Stimulated activated CD4-positive, alpha-beta T cell treated with anti-CD3 and anti-CD28 coated beads, Interleukin-15, amount 100 ng/mL, for 48 hours (primary cell): Measurements from ENCODE around the gene PDIA6.
"Not testable (repeated sequence)": the region's sequence is repeated elsewhere in the genome, so short reads cannot be mapped to it uniquely, and the experiment has no call there.

Source experiments
- DNase-seq, 2 donors: peaks; one replicate each; pipeline ENCODE4 v3.0.0-alpha.2; 2020; ENCODE audit warnings: low read depth in 2 of 2

The PDIA6 gene

DNA sequence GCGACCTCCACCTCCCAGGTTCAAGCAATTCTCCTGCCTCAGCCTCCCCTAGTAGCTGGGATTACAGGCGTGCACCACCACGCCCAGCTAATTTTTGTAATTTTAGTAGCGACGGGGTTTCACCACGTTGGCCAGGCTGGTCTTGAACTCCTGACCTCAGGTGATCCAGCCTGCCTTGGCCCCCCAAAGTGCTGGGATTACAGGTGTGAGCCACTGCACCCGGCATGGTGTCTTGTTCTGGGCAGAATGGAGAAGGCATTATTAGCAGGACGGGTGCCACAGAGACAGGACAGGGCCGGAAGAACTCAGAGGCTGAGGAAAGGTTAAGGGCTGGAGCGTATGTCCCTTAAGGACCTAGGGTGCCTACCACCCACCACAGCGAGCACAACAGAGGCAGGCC, 31.8 kb downstream of the PDIA6 start:
- DNase-seq, result not testable (repeated sequence)

DNA sequence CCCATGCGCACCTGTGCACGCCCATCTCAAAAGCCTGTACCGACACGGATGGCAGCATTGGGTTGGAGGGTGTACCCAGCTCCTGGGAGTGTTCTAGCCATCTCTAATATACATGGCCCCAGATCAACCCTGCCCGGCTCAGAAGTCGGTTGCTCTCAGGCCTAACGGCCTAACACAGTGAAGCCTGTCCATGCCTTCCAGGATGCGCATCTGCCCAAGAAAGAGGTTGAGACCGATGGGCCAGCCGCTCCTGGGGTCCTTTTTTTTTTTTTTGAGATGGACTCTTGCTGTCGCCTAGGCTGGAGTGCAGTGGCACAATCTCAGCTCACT, 32.1 kb downstream of the PDIA6 start:
- DNase-seq, result no peak

DNA sequence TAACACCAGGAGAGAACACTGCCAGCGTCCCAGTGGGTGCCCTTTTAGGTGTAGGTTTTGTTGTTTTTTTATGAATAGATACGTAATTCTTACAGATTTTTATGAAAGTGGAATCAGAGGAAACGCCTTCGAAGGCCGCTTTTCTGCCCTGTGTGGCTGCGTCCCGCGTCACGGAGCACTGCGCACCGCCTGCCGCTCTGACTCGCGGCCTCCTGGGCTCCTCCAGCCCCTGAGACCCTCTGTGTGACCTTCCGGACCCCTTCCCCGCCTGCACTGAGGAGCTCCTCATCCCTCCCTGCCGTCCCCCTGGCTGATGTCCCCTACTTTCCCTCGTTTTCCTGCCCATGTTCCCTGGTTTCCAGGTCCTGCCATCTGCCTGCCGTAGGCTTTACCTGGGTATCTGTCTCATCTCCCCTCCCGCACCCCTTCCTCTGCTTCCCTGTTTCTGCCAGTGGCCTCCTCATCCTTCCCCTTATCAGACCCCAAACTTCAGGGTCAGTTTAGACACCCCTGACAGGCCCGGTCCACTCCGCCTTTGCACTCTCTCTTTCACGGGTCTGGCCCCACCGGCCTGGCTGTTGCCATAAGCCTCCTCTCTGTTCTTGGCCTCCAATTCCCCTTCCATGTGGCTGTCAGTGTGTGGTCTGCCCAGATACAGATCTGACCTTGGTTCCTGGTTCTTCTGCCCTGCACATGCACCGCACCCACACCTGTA, 32.7 kb downstream of the PDIA6 start:
- no peak for DNase-seq

DNA sequence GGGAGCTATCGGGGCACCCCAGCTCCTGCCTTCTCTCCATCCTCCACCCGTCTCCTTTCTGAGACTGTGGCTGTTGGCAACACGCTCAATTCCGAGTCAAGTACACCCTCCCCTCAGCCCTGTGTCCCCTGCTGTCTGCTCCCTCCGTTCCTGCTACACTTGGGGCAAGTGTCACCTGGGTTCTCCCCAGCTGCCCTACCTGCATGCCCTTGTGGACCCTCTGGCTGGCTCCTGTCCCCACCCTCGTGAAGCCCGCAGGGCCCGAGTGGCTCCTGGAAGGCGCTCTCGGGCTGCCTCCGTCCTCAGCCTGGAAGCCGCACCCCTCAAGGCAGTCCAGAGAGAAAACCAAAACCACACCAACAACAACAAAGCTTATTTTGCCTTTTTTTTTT, 33.9 kb downstream of the PDIA6 start:
- DNase-seq, result no peak

DNA sequence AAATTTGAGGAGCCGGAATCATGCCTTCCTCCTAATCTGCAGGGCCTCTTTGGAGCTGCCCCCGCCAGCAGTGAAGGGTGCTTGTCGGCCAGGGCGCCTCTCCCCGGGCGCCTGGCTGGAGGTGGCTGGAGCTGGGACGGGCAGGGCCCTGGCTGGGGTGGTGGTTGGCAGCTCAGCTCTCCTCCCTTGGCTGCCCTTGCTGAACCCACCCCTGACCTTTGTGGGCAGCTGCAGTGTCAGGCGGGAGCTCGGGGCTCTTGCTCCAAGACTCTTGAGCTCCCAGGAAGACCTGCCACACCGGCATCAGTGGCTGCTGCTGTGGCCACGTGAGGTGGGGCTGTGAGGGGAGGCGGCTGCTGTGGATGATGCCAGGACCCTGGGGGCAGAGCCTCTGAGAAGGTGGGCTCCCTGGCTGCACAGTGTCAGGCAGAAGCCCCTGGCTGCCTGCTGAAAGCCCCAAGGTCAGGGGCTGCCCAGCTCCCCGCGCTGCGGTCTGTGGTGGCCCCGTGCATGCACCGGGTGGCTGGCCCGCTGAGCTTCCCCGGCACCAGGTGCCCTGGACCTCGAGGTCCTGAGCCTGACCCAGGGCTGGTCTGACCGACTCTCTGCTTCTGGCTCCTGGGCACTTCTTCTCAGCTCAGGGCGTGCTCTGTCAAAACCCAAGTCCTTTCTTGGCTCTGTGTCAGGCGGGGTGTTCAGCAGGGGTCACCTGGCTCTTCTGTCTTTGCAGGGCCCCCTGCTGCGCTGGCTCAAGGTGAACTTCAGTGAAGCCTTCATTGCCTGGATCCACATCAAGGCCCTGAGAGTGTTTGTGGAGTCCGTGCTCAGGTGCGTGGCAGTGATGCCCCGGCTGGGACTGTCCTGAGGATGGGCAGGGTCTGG, 34.5 kb downstream of the PDIA6 start:
- no peak for DNase-seq

DNA sequence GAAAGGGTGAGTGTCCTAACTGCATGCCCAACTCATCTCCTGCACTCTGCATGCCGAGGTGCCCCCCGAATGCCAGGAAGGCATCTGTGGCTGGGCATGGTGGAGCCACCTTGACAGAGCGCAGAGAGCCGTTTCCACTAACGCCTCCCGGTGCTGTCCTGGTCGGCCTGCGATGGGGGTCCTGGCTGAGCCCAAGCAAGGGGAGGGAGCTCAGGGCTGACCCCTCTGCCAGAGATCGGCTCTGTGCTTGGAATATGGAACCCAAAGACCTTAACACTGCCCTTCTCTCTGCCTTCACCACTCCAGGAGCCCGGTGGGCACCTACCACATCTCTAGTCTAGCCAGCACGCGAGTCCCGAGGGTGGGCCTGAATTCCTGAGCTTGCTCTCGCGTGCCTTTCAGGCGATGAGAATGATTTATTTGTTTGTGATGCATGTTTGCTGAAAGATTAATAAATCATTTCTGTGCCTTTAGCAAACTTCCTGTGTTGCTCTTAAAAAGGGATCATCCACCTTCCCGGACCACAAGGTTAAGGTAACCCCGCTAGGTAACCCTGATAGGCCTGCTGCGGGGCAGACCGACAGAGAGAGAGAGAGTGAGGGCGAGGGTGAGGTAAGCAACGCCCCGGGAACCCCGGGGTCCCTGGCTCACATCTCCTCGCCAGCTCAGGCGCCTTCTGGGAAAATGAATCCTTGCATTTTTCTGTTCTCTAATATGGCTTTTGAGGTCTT, 35.3 kb downstream of the PDIA6 start:
- DNase-seq, result no peak

DNA sequence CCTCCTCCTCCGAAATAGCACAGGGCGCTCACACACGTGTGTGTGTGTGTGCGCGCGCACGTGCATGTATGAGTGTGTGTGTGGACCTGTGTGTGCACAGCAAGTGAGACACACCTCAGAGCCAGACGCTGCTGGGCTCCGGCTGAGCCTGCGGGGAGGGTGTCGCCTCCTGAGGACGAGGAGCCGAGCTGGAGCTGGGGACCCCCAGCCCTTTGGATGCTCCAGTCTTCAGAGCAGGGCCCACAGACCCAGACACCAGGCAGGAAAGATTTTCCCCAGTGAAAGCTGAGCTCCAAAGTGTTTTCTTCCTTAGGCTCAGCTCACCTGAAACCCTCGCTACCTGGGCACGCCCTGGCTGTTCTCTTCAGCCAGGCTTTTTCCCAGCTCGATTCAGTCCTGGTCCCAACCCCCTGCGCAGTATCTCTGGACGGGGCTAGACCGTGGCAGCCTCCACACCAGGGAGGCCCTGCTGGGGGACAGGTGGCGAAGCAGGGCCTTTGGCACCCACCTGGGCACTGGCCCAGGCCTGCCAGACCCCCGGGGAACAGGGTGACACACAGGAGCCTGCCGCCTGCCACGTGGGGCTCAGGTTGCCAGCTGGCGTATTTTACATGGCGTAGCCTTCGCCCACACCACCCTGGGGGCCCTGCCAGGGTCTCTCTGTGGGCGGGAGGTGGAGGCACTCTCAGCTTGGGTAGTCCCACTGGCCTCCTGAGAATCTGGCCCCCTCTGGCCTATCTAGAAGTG, 36.2 kb downstream of the PDIA6 start:
- DNase-seq, result no peak

DNA sequence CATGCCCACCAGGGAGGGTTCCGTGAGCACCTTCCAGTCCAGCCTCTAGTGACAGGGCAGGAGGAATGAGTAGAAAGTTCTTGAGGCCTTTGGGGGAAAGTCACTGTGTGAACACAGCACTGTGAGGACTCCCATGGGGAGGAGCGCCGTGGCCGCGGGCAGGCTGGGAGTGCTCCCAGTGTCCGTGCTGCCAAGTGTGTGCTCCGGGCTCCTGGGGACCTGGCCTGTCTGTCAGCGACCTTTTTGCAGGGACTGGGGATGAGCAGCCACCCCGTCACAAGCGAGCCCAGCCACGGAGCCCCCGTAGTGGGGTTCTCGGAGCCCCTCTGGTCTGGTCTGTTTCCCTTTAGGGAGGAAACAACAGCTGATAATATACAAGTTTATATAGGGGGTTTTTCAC, 36.8 kb downstream of the PDIA6 start:
- DNase-seq, result no peak

DNA sequence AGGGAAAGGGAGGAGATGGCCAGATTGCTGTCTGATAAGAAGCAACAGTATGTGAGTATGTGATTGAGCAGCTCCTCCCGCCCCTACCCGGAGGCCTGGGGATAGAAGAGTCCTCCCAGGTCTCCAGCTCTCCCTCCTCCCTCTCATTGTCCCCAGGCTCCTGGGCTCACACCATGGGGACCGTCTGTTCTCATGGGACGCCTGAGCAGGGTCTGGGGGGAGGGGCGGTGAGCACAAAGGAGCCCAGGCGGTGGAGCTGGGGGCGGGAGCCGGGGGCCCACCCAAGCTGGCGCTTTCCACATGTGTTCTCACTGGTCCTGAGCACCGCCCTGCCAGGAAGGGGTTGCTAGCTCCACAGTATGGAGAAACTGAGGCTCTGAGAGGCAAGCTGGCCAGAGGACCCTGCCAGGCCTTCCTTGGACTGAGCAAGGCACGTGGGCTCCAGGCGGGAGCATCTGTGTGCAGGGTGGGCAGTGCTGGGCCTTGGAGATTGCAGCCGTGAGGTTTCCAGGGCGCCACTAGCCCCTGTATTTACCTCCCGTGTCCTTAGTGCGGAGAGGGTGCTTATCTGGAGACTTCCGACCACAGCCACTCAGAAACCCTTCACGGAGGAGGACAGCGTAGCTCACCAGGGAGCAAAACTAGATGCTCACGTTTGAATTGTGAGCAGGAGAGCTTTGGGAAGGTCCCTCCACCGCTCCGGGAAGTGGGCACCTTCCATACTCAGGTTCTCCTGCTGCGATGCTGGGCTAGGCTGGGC, 37.4 kb downstream of the PDIA6 start:
- DNase-seq, result no peak

DNA sequence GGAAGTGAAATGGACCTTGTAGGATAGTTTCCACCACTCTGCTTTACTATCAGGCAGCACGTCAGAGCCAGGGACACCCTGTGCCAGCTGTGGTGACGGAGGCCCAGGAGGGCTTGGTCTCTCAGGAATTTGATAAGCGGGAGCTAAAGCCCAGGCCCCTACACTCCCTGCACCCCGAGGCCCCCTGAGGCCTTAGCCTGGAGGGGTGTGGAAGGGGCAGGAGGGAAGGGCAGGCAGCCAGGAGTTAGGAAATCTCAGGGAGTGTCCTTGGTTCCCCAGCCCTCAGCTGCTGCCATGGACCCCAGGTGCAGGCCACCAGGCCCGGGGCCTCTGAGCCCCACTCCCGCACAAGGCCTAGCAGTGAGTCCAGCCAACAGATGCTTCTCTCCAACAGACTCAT, 38.2 kb downstream of the PDIA6 start:
- DNase-seq, result no peak

DNA sequence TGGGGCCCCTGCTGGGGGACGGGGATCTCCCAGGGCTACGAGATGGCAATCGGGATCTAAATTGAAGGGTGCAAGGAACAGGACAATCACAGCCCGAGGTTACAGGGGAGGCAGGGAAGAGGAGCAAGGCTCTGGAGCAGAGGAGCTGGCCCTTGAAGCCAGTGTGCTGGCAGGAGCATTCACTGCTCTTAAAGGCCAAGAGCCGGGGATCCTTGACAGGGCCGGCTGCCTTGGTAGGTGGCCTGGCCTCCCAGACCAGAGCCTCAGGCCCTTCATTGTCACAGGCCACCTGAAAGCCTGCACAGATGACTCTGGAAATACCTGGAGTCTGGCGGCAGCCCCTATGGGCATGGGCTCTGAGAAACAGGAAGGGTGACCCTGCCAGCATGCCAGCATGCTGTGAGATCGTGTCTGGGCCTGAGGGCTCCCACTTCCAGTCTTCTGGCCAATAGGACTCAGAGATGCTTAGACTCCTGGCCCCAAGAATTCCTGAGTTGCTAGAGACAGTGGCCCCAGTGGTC, 38.7 kb downstream of the PDIA6 start:
- no peak for DNase-seq

DNA sequence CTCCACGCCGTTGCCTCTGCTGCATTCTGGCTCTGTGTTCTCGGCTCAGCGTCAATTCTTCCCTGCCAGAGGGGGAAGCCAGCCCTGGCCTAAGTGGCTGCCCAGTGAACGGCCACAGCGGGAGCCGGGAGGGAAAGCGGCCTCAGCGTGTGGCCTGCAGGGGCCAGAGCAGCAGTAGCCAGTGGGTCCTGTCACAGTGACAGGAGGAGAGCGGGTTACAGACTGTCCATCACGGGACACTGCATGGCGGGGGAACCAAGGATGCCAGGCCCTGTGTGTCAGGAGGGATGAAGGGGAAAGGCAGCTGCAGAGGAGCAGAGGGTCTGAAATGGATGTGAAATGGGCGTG, 39.7 kb downstream of the PDIA6 start:
- no peak for DNase-seq

DNA sequence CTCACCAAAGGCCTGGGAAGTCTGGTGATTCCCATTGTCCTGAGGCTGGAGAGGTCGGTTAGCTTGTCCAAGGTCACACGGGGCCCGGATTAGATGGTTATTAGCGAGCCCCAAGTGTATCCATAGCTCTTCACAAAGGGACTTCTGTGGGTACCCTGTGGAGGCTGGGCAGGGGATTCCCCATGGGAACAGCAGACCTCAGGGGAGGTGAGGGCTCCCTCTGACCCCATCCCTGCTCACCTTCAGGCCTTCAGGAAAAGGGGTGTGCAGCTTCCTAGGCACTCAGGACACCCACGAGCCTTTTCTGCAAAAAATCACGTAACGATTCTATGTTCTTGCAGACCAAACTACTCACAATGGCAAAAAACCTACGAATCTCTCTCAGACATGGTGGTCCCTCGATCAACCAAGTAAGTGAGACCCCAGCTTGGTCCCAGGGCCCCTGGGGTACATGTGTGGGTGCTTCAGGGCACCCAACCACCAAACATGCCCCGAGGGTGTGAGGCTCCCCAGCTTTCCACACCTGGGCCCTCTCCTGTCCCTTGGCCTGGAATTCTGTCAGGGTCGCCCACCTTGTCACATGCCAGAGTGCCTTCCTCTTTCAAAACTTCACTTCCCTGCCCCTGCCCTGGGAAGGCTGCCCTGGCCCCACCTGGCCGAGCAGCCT, 40.3 kb downstream of the PDIA6 start:
- DNase-seq, result no peak

DNA sequence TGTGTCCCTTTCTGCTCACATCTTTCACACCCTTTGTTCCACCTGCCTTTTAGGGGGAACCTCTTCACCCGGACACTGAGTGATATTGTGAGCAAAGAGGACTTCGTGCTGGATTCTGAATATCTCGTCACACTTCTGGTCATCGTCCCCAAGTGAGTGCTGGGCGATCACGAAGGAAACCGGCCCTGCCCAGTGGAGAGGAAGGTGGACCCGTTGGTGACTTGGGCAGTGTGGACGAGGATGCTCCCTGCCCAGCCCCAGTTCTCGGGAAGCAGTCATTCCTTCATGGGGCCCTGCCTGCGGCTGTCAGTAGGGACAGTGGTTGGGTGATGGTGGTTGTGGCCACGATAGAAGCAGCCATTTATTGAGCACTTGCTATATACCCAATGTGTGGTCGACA, 40.8 kb downstream of the PDIA6 start:
- no peak for DNase-seq

DNA sequence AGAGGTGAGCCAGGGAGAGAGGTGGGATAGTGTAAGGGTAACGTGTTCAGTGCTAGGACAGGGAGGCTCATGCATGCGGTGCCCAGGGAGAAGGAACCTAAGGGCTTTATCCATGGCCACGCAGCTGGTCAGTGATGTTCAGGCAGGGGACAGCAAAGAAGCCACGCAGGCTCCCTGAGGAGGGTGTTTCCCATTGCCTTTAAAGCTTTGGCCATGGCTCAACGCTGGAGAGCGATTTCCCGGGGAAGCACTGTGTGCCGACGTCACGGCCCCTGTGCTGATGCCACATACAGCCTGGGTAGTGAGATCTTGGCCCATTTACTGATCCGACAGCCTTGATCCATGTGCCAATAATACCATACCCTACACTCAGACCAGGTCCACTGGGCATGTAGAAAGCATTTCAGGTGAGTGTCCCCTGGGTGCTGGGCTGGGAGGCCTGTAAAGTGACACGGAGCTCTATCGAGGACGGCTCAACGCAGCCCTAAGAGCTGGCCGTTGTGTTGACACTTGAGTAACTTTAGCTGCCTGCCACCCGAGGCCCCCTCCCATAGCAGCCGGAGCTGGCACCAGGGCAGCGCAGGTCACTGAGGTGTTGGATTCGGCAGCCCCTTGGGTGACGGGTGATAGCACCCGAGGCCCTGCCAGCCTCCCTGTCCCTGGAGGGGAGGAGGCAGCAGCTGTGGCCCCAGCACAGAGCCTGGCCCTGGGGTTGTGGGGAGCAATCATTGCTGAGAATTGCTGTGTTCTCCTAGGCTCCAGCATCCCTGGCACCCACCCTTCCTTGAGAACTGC, 41.4 kb downstream of the PDIA6 start:
- no peak for DNase-seq

DNA sequence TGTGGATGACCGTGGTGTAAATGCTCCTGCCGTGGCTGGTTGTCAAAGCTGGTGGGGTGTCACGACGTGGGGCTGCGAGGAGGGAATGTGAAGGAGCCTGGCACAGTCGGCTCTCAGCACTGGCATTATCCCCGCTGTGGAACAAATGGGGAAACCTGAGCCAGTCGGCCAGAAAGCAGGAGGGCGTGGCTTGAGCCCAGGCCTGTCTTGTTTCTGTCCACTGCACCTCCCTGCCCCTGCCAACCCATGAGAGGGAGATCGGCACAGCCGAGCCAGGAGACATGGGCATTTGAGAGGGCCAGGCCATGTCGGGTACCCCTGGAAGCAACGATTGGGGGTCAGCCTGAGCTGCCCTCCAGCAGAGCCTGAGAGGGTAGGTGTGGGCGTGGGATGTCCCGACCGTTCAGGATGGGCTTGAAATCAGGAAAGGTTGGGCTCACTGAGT, 44.5 kb downstream of the PDIA6 start:
- no peak for DNase-seq

DNA sequence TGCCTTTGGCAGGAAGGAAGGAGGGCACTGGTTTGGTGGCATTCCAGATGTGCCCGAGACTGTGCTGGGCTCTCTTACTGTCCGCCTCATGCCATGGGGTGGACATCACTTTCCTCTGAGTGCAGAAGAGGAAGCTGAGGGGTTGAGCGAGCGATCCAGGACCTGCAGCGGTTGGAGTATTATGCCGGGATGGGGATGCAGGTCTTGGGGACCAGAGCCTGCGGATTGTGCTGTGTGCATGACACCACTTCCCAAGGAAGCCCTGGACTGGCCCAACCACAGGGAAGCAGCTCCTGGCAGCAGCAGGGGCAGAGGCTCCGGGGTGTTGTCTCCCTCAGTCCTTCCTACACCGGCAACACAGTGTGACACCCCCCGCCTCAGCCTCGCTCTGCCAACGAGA, 46.7 kb downstream of the PDIA6 start:
- DNase-seq, result no peak

DNA sequence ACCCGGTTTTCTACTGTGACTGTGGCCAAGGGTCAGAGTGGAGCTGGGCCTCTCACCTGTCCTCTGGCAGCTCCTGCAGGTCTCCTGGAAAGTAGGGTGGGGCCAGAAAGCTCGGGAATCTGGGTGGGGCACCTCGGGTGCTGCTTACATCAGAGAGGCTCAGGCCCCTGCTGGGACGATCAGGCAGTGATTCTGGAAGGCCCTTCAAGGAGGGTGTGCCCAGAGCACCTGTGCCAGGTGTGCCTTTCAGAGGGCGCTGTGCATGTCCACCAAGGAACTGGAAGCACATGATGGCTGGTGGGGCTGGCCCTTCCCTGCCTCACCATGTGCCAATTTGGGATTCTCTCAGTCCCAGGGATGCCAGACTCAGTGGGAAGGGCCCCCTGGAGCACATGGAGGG, 47.1 kb downstream of the PDIA6 start:
- no peak for DNase-seq

DNA sequence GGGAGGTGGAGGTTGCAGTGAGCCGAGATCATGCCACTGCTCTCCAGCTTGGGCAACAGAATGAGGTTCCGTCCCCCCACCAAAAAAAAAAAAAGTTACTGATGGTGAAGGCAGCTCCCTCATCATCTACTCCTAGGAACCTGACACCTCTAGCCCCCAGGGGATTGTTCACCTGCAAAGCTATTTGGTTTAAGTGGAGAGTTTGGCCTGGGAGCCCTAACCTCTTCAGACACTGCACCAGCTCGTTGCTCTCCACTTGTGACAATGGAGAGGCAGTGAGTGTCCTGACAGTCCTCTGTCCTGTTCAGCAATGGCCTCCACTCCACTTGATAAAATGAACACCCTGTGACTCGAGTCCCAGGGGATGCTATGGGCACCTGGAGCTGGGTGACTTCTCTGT, 47.7 kb downstream of the PDIA6 start:
- no peak for DNase-seq
